GM18858 (cell line): ENCODE results near the gene PTK7.

Source experiments
- ATAC-seq: cut with Tn5 transposase; IDR thresholded peaks from one replicate; pipeline ENCODE4 v1.9.1; 2021; ENCODE audit not compliant: unreplicated experiment

PTK7 gene

GRCh38 chr6:43142101-43142500 lies 66.0 kb downstream of the PTK7 start:
- ATAC-seq, result no peak

DNA sequence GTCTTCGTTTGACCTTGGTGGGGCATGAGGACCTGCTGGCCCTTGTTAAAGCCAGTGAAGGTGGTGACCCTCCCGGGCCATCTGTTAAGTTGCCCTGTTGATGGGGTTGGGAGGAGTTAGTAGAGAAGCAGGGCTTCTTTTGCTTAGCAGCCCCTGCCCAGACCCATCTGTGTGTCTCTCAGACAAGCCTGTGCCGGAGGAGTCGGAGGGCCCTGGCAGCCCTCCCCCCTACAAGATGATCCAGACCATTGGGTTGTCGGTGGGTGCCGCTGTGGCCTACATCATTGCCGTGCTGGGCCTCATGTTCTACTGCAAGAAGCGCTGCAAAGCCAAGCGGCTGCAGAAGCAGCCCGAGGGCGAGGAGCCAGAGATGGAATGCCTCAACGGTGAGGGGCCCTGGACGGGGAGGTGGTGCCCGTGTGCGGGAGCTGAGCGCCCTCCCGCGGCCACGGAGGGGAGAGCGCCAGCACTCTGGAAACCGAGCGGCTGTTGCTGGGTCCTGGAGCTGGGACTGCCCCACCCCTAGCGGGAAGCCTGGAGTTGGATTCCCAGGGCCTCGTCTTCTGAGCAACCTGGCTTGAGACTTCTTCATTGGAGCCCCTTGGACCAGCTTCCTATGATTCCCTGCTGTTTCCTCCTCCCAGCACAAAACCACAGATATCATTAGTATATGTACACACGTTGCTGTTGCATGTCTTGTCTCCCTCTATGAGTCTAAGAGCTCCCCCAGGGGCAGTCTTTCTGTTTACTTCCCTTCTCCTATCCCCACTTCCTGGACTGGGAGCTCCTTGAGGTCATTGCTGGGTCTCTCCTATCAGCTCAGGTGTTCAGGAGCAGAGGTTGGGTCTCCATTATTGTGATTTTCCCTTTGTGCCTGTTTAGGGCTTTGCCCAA lies 67.4 kb downstream of the PTK7 start:
- no peak for ATAC-seq

- no peak for ATAC-seq
Measured at GRCh38 chr6:43144879-43145278, 68.8 kb downstream of the PTK7 start.

DNA sequence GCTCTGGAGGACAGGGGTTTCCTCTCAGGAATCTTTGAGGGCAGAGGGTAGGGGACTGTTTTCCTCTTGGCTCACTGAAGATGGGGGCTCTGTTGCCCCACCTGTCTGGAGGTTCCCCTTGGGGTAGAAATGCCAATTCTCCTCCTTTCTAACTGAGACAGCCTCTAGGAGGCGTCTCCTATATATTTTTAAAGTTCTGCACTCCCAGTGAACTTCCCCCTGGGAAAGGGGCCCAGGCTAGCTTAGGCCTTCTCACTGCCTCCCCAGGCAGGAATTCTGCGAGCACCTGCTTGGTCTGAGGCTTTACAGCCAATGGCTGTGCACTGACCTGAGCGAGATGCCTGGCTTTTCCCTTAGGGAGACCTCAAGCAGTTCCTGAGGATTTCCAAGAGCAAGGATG lies 70.1 kb downstream of the PTK7 start:
- no peak for ATAC-seq

GRCh38 chr6:43146709-43147688 lies 70.9 kb downstream of the PTK7 start:
- no peak for ATAC-seq

GRCh38 chr6:43147691-43148477 lies 71.8 kb downstream of the PTK7 start:
- ATAC-seq, result no peak

- ATAC-seq, result no peak
Measured at GRCh38 chr6:43149265-43149664, 73.2 kb downstream of the PTK7 start.

GRCh38 chr6:43150051-43150751 lies 74.1 kb downstream of the PTK7 start:
- no peak for ATAC-seq

DNA sequence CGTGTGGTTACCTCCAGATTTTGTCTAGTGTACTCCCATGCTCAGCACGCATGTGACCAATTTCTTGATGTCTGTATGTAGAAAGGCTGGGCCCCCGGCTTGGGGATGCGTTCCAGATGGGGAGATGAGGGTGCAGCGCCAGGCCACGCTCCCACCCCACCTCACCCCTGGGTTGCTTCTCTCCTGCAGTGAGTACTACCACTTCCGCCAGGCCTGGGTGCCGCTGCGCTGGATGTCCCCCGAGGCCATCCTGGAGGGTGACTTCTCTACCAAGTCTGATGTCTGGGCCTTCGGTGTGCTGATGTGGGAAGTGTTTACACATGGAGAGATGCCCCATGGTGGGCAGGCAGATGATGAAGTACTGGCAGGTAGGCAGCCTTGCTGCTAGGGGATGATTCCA lies 83.5 kb downstream of the PTK7 start:
- no peak for ATAC-seq

DNA sequence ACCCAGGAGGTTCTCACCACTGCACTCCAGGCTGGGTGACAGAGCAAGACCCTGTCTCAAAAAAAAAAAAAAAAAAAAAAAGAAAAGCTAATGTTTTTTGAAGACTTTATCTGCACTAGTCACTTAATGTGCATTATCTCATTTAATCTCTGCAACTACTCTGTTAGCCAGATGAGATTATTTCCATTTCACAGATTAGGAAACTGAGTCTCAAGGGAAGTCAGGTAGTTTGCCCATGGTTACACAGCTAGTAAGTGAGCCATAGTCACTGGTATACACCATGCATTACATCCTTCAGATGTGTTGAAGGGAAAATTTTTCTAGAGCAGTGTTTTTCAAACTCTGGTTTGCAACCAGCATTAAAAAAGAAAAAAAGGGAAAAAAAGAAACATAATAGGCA lies 87.8 kb downstream of the PTK7 start:
- no peak for ATAC-seq

DNA sequence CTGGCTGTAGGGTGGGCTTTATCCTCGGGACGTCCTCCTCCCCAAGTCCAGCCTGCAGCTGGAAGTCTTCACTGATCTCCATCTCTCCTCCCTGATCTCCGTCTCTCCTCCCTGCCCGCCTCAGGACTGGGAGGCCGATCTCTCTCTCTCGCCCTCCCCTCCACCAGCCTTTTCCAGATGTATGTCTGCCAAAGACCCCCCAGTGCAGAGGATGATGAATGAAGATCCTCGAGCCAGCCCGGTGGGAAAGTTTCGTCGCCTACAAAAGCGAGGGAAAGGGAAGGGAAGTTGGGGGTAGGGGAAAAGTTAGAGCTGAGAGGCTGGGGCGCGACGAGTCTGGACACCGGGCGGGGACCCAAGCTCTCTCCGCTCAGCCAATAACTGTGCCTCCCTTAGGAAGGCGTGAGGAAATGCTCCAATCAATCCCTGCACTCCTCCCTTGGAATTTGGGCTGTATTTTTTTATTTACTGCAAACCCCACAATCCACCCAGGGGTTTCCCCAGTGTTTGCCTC lies 94.4 kb downstream of the PTK7 start:
- ATAC-seq, result no peak

GRCh38 chr6:43170931-43171706 lies 95.0 kb downstream of the PTK7 start, which contains the start of gene SRF:
Gene SRF, plus strand, starts transcription at chr6:43171269. Its CDS starts 388 bp downstream, at chr6:43171657.
- ATAC-seq, result peak; percentile 50

DNA sequence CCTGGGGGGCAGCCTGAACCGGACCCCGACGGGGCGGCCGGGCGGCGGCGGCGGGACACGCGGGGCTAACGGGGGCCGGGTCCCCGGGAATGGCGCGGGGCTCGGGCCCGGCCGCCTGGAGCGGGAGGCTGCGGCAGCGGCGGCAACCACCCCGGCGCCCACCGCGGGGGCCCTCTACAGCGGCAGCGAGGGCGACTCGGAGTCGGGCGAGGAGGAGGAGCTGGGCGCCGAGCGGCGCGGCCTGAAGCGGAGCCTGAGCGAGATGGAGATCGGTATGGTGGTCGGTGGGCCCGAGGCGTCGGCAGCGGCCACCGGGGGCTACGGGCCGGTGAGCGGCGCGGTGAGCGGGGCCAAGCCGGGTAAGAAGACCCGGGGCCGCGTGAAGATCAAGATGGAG lies 95.6 kb downstream of the PTK7 start:
- ATAC-seq, result no peak

DNA sequence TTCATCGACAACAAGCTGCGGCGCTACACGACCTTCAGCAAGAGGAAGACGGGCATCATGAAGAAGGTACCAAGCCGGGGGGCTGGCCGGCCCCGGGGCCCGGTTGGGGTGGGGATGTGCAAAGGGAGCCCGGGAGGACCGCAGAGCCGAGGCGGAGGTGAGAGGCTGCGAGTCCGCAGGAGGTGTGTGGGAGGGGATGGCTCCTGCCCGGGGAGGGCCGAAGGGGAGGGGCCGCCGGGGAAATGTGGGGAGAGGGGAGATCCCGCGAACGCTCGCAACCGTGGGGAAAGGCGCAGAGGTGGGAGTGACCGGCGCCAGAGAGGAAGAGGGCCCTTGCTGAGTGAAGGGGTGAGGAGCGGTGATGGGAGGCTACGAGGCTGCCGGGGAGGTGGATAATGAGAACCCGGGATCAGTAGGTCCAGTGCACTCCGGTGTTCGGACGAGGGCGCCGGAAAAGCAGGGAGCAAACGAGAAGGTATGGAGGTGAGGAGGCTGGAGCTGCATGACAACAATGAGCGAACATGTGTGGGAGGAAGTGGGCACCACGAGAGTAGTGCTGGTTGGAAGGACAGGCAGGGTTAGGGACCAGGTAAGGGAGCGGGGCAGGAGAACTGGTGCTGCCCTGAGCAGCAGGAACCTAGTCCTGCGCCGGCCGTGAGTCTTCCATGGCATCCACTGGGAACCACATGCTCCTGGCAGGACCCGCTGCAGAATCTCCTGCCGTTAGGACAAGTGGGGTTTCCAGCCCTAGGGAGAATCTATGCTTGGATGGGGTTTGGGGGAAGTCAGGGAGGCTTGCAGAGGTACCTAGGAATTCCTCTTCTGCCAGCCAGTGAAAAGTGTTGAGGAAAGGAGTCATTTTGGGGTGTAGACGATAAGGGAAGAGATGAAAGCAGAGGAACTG lies 96.2 kb downstream of the PTK7 start:
- no peak for ATAC-seq

- ATAC-seq, result no peak
Measured at GRCh38 chr6:43173591-43174262, 97.6 kb downstream of the PTK7 start.

DNA sequence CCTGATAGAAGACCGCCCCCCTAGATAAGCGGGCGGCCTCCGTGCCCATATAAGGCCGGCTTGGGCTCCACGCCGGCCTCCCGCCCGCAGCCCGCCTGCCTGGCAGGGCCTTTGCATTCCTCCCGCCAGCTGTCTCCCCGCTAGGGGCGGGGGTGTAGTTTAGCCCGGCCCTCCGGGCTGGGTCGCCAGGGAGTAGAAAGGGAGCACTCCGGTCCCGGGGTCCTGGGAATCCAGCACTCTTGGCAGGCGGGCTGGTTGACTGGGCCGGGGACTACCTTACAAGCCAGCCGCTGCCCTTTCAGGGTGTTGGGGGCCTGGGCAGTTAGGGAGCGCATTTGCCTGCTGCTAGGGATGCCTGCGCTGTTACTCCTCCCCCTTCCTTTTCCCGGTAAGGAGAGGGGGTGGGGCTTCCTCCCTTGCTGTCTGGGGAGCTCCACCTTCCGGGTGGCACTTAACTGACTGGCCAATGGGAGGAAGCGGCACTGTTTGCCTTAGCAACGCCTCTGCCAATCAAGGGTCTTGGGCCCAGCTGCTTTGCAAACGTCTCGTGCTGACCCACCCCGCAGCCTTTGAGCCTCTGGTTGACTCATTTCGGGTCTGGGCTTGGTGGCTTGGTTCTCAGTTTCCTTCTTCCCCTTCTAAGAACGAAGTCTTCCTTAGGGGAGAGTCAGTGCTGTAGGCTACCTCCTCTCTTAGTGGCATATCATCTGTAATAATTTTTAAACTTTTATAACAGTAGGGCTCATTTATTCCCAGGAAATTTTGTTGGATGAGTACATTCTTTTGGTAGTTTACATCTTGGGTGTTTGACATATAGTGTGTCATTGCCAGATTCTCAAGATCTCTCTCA lies 98.4 kb downstream of the PTK7 start:
- peak; percentile 49 for ATAC-seq
